Mesenchymal stem cell (in vitro differentiated cells and primary cell): ENCODE data around the gene ARID1A.

Source experiments
- DNase-seq: peaks from one replicate; pipeline ENCODE4 v3.0.0-alpha.2; 2013
- H2AFZ ChIP-seq: one replicate; pipeline ENCODE4 v1.6.1; 2013; ENCODE audit warnings: low read depth, mild to moderate bottlenecking, control low read depth, inconsistent platforms, low read length, moderate library complexity
- H2AK5ac ChIP-seq: 2 replicates; pipeline ENCODE4 v1.6.1; 2013; ENCODE audit warnings: low read length, moderate library complexity, mild to moderate bottlenecking, inconsistent platforms; ENCODE audit not compliant: severe bottlenecking
- H2BK120ac ChIP-seq: one replicate; pipeline ENCODE4 v1.6.1; 2013; ENCODE audit warnings: low read depth, mild to moderate bottlenecking, inconsistent platforms, low read length, moderate library complexity
- H2BK12ac ChIP-seq, 2 experiments: one replicate each; pipeline ENCODE4 v1.6.1; 2013; ENCODE audit warnings: inconsistent platforms in 2 of 2, low read length in 2 of 2, mild to moderate bottlenecking in 2 of 2, moderate library complexity in 2 of 2, control low read depth in 1 of 2
- H2BK15ac ChIP-seq: one replicate; pipeline ENCODE4 v1.6.1; 2013; ENCODE audit warnings: mild to moderate bottlenecking, low read depth, inconsistent platforms; ENCODE audit not compliant: poor library complexity, severe bottlenecking
- H2BK5ac ChIP-seq: 2 replicates; pipeline ENCODE4 v1.6.1; 2013; ENCODE audit warnings: low read depth, mild to moderate bottlenecking, low read length, control low read depth, inconsistent platforms; ENCODE audit not compliant: poor library complexity, severe bottlenecking
- H3K14ac ChIP-seq, 2 experiments: one replicate each; pipeline ENCODE4 v1.6.1; 2013; ENCODE audit warnings: inconsistent platforms in 2 of 2, low read length in 2 of 2, control low read depth in 1 of 2, mild to moderate bottlenecking in 1 of 2, moderate library complexity in 1 of 2
- H3K18ac ChIP-seq, 2 experiments: one replicate each; pipeline ENCODE4 v1.6.1; 2013; ENCODE audit warnings: inconsistent platforms in 2 of 2, low read length in 2 of 2, control low read depth in 1 of 2, low read depth in 1 of 2, mild to moderate bottlenecking in 1 of 2
- H3K23ac ChIP-seq, 2 experiments: one replicate each; pipeline ENCODE4 v1.6.1; 2013; ENCODE audit warnings: inconsistent platforms in 2 of 2, low read length in 2 of 2, mild to moderate bottlenecking in 2 of 2, moderate library complexity in 2 of 2, control low read depth in 1 of 2
- H3K27ac ChIP-seq: 2 replicates; pipeline ENCODE4 v1.5.1; 2013; ENCODE audit warnings: mild to moderate bottlenecking, moderate library complexity, low read length, control low read depth, inconsistent platforms; ENCODE audit not compliant: poor library complexity, severe bottlenecking
- H3K27me3 ChIP-seq, 2 experiments: 2 replicates each; pipeline versions ENCODE4 v1.6.1 to v1.7.0; 2013; ENCODE audit warnings: low read length in 2 of 2, mild to moderate bottlenecking in 2 of 2, moderate library complexity in 2 of 2, control low read depth in 1 of 2, inconsistent platforms in 1 of 2; ENCODE audit not compliant: control insufficient read depth in 1 of 2, insufficient read depth in 1 of 2
- H3K36me3 ChIP-seq, 2 experiments: 2 replicates each; pipeline versions ENCODE4 v1.6.1 to v1.7.0; 2013; ENCODE audit warnings: low read length in 2 of 2, control low read depth in 1 of 2, inconsistent platforms in 1 of 2, low read depth in 1 of 2, mild to moderate bottlenecking in 1 of 2; ENCODE audit not compliant: insufficient read depth in 2 of 2, control insufficient read depth in 1 of 2
- H3K4ac ChIP-seq, 2 experiments: one replicate each; pipeline ENCODE4 v1.6.1; 2013; ENCODE audit warnings: inconsistent platforms in 2 of 2, low read length in 2 of 2, mild to moderate bottlenecking in 2 of 2, moderate library complexity in 2 of 2, control low read depth in 1 of 2, low read depth in 1 of 2
- H3K4me1 ChIP-seq: 2 replicates; pipeline ENCODE4 v1.6.1; 2013; ENCODE audit warnings: low read depth, low read length, control low read depth; ENCODE audit not compliant: control insufficient read depth, insufficient read depth
- H3K4me2 ChIP-seq: 2 replicates; pipeline ENCODE4 v1.6.1; 2013; ENCODE audit warnings: low read length, mild to moderate bottlenecking, inconsistent platforms; ENCODE audit not compliant: poor library complexity, severe bottlenecking
- H3K4me3 ChIP-seq, 2 experiments: 2 replicates each; pipeline versions ENCODE4 v1.5.1 to v1.7.0; 2013; ENCODE audit warnings: low read length in 2 of 2, mild to moderate bottlenecking in 2 of 2, control low read depth in 1 of 2, low read depth in 1 of 2; ENCODE audit not compliant: insufficient read depth in 1 of 2
- H3K79me1 ChIP-seq: replicated peaks from 2 replicates; pipeline ENCODE4 v1.6.1; 2013; ENCODE audit warnings: mild to moderate bottlenecking, control low read depth, low read length, inconsistent platforms; ENCODE audit not compliant: poor library complexity, severe bottlenecking
- H3K9ac ChIP-seq: 2 replicates; pipeline ENCODE4 v1.7.0; 2013; ENCODE audit warnings: mild to moderate bottlenecking, low read length, moderate library complexity
- H3K9me3 ChIP-seq: 2 replicates; pipeline ENCODE4 v1.7.0; 2013; ENCODE audit warnings: mild to moderate bottlenecking, low read length; ENCODE audit not compliant: control insufficient read depth
- H4K8ac ChIP-seq: one replicate; pipeline ENCODE4 v1.6.1; 2013; ENCODE audit warnings: inconsistent platforms, mild to moderate bottlenecking, low read length, moderate library complexity
- H4K91ac ChIP-seq: one replicate; pipeline ENCODE4 v1.6.1; 2013; ENCODE audit warnings: mild to moderate bottlenecking, low read length, inconsistent platforms
- WGBS: methylation state at CpG from one replicate; pipeline ENCODE4 v1.1.7; 2013; ENCODE audit warnings: mixed read lengths; 5-methylcytosine and 5-hydroxymethylcytosine counted together

The ARID1A gene

DNA sequence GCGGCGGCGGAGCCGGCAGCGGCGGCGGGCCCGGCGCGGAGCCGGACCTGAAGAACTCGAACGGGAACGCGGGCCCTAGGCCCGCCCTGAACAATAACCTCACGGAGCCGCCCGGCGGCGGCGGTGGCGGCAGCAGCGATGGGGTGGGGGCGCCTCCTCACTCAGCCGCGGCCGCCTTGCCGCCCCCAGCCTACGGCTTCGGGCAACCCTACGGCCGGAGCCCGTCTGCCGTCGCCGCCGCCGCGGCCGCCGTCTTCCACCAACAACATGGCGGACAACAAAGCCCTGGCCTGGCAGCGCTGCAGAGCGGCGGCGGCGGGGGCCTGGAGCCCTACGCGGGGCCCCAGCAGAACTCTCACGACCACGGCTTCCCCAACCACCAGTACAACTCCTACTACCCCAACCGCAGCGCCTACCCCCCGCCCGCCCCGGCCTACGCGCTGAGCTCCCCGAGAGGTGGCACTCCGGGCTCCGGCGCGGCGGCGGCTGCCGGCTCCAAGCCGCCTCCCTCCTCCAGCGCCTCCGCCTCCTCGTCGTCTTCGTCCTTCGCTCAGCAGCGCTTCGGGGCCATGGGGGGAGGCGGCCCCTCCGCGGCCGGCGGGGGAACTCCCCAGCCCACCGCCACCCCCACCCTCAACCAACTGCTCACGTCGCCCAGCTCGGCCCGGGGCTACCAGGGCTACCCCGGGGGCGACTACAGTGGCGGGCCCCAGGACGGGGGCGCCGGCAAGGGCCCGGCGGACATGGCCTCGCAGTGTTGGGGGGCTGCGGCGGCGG lies 1.0 kb downstream of the ARID1A start:
- peak overlapping the region; percentile 82 for H3K9ac ChIP-seq
- peak overlapping the region; percentile 87 to 94 for H3K18ac ChIP-seq
- H3K36me3 ChIP-seq, result no peaks in the 10 kb centered on the region
- H3K4ac ChIP-seq, result peak overlapping the region; percentile 85 to 93
- peaks cover 5% of the 10 kb centered on the region for H3K79me1 ChIP-seq
- peak overlapping the region; percentile 48 for H2BK15ac ChIP-seq
- no peak overlapping the region for H2AK5ac ChIP-seq
- H3K27ac ChIP-seq, result no peak overlapping the region
- H2BK12ac ChIP-seq, result peak overlapping the region in 1 of 2 experiments; percentile 49
- peak overlapping the region; percentile 75 for H4K8ac ChIP-seq
- no peaks in the 10 kb centered on the region for H3K27me3 ChIP-seq
- peak overlapping the region; percentile 96 for H2BK120ac ChIP-seq
- H3K4me1 ChIP-seq, result peaks cover 12% of the 10 kb centered on the region
- H3K4me3 ChIP-seq, result peak overlapping the region; percentile 77 to 93
- peak overlapping the region; percentile 78 for H2BK5ac ChIP-seq
- H2AFZ ChIP-seq, result no peak overlapping the region
- WGBS, result under 1% methylated on average over 60 of the region's 98 CpGs
- peak overlapping the region; percentile 97 to 98 for H3K14ac ChIP-seq
- DNase-seq, result peak; percentile 35
- peak overlapping the region; percentile 52 for H4K91ac ChIP-seq
- H3K9me3 ChIP-seq, result no peaks in the 10 kb centered on the region
- H3K4me2 ChIP-seq, result peak overlapping the region; percentile 65
- peak overlapping the region in 1 of 2 experiments; percentile 92 for H3K23ac ChIP-seq

DNA sequence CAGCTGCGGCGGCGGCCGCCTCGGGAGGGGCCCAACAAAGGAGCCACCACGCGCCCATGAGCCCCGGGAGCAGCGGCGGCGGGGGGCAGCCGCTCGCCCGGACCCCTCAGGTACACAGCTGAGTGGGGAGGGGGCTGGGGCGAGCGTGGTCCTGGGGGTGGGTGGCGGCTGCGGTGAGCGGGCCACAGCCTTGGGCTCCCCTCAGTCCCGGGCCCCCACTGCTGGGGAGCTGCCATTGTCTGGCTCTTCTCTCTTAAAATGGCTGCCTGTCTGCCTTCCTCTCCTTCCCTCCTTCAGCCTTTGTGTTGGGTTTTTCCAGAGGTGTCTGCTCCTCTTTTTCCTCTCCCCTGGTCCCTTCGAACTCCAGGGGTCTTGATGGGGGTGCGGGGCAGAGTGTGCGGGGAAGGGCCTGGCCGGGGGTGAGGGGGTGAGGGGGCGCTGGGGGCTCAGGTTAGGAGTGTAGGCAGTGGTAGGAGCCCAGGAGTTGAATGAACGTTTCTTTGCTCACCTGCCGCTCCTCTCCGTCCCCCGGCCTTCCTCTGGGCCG lies 1.7 kb downstream of the ARID1A start:
- WGBS, result 0% methylated on average over 24 of the region's 30 CpGs
- Histone ChIP-seq H3K79me1 (peaks cover 5% of the 10 kb centered on the region), H3K9me3 (no peaks in the 10 kb centered on the region), H3K36me3 (no peaks in the 10 kb centered on the region), H3K27ac (peak overlapping the region; percentile 49), H3K4me1 (peaks cover 13% of the 10 kb centered on the region), H2BK5ac (no peak overlapping the region), H3K4me3 (peak overlapping the region; percentile 77 to 93), H3K18ac (peak overlapping the region; percentile 87 to 94), H2BK12ac (no peak overlapping the region), H4K91ac (peak overlapping the region; percentile 52), H2BK15ac (peak overlapping the region; percentile 46), H3K4ac (peak overlapping the region; percentile 85 to 93), H2AK5ac (no peak overlapping the region), H2AFZ (no peak overlapping the region), H3K27me3 (no peaks in the 10 kb centered on the region), H3K23ac (peak overlapping the region in 1 of 2 experiments; percentile 92), H2BK120ac (peak overlapping the region; percentile 96), H4K8ac (no peak overlapping the region), H3K14ac (peak overlapping the region; percentile 20 to 97), H3K9ac (peak overlapping the region; percentile 82), H3K4me2 (peak overlapping the region; percentile 84)
- DNase-seq, result no peak

DNA sequence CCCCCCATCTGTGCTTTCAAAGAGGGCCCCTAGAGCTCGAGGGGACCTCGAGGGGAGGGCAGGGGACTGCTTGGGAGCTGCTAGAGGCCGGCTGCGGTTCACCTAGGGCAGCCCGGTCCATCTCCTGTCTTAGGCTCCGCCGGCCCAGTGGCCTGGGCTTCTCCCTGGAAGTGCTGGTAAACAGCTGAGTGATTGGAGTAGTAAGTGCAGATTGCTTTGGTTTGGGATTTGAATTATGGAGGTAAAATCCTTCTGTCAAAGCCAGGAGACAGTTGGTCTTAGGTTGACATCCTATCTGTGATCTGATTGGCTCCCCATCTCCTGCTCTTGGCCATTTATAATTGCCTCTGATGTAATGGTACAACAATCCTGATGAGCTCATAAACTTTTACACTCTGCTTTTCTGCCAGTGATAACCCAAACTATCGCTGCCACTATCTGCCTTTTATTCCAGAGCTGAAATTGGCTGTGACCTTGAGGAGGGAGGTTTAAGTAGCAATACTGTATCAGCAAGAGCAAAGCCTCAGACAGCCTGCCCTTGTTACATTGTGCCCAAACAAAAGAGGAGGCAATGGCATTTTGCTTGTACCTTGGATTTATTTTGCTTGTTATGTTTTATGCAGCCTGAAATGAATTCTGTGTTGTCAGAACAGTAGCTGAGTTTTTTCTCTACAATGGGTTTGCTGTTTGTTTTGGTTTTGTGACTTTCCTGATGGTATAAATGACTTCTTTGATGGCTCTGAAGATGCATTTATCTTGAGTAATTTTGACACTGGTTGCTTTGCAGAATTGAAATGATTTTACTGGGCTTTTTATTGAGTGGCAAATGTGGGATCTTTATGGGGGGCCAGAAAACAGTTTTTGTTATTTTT lies 2.4 kb downstream of the ARID1A start:
- peak overlapping the region; percentile 49 for H3K27ac ChIP-seq
- 0% methylated on average over 8 of the region's 8 CpGs for WGBS
- peak overlapping the region; percentile 84 for H3K4me2 ChIP-seq
- peaks cover 15% of the 10 kb centered on the region for H3K4me1 ChIP-seq
- H2BK12ac ChIP-seq, result no peak overlapping the region
- no peak overlapping the region for H2BK5ac ChIP-seq
- H2BK15ac ChIP-seq, result no peak overlapping the region
- no peaks in the 10 kb centered on the region for H3K36me3 ChIP-seq
- no peak overlapping the region for H2BK120ac ChIP-seq
- DNase-seq, result peak; percentile 98
- H3K4ac ChIP-seq, result no peak overlapping the region
- H3K9me3 ChIP-seq, result no peaks in the 10 kb centered on the region
- peak overlapping the region; percentile 74 for H3K9ac ChIP-seq
- peak overlapping the region; percentile 77 to 93 for H3K4me3 ChIP-seq
- peaks cover 5% of the 10 kb centered on the region for H3K79me1 ChIP-seq
- no peaks in the 10 kb centered on the region for H3K27me3 ChIP-seq
- no peak overlapping the region for H3K14ac ChIP-seq
- H2AK5ac ChIP-seq, result no peak overlapping the region
- no peak overlapping the region for H4K8ac ChIP-seq
- no peak overlapping the region for H4K91ac ChIP-seq
- H2AFZ ChIP-seq, result no peak overlapping the region
- H3K23ac ChIP-seq, result no peak overlapping the region
- no peak overlapping the region for H3K18ac ChIP-seq

DNA sequence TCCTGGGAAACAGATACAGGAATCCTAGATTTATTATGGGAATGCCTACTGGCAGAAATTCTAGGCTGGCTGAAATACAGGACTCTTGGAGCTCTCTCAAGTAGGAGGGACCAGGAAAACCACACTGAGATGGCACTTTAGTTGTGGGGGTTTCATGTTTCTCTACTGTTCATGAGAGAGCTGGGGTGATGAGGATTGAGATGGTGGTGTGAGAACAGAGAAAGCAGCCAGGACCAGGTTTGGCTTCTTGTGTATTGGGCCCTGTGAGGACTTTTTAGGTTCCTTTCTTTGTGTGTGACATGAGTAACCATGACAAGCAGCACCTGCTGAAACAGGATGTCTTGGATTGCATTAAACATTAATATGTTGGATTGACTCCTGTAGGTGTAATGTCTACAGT lies 4.9 kb downstream of the ARID1A start:
- no peak overlapping the region for H2AFZ ChIP-seq
- peaks cover 10% of the 10 kb centered on the region for H3K4me1 ChIP-seq
- no peak overlapping the region for H3K27ac ChIP-seq
- no peak overlapping the region for H2BK12ac ChIP-seq
- H3K4me3 ChIP-seq, result peak overlapping the region in 1 of 2 experiments; percentile 77
- H3K18ac ChIP-seq, result no peak overlapping the region
- no peak overlapping the region for H2AK5ac ChIP-seq
- no peak overlapping the region for H4K91ac ChIP-seq
- no peak overlapping the region for H2BK5ac ChIP-seq
- H3K4ac ChIP-seq, result no peak overlapping the region
- peak overlapping the region; percentile 11 for H3K4me2 ChIP-seq
- no peaks in the 10 kb centered on the region for H3K27me3 ChIP-seq
- H3K36me3 ChIP-seq, result no peaks in the 10 kb centered on the region
- no peak overlapping the region for H4K8ac ChIP-seq
- no peak for DNase-seq
- H3K23ac ChIP-seq, result no peak overlapping the region
- no peak overlapping the region for H2BK15ac ChIP-seq
- H3K14ac ChIP-seq, result no peak overlapping the region
- peak overlapping the region; percentile 74 for H3K9ac ChIP-seq
- no peaks in the 10 kb centered on the region for H3K9me3 ChIP-seq
- no peaks in the 10 kb centered on the region for H3K79me1 ChIP-seq
- no peak overlapping the region for H2BK120ac ChIP-seq
